ENCODE results near the gene EPOP. TPM values are rescaled to one million over a fixed set of nuclear protein-coding genes. Genes with fewer than 3 reads are reported as not detected.
A peak's percentile ranks its signal among the peaks of the same experiment; 100 is the strongest.

EPOP gene
- 10 to 100 TPM; 17.6 to 19.2 TPM for total RNA-seq

DNA sequence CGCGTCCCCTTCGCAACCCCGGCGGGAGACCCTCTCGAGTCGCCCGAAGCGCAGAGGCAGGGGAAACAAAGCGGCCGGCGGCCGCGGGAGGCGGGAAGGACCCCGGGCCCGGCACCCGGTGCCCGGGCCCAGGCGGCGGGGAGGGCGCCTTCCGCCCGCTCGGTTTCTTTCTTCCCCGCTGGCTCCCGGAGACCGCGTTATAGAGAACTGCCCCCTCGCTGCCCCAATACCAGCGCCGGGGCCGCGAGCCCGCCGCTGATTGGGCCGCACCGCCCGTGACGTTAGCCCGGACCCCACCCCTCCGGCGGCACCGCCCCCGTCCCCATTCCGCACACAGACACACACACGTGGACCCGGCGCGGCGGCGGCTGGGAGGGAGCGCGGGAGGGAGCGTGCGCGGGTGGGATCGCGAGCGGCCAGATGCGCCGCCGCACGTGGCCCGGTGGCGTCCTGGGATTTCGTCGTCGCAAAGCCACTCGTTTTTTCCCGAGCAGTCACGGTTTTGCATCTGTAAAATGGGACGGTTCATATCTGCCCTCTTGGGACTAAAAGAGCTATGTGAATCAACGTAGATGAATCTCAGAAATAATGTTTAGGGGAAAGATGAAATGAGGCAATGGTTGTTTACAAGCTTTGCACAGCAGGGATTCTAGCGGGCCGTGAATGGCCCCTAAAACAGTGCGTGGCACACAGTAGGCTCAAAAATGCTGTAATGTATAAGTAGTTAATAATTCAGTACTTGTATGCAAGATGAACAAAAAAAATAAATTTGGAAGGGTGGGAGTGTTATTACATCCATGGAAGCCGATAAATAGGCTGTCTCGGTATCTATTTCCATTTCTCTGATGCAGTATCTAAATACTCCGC, at the start of gene EPOP:
Gene EPOP, minus strand, starts transcription at position 209 of the 867 bp plus-strand sequence. CDS start 462 bp downstream, outside the sequence.
- H3K27me3 Mint-ChIP-seq (ENCODE audit: low read depth), result peaks cover 13% of the 10 kb centered on the region
- peak within 1 kb of the TSS; percentile 84 for H3K27ac Mint-ChIP-seq
- H3K4me1 Mint-ChIP-seq (ENCODE audit: low read depth), result peaks cover 52% of the 10 kb centered on the region
- peaks cover 6% of the 10 kb centered on the region for H3K36me3 Mint-ChIP-seq (ENCODE audit: low read depth)
- intact Hi-C loops (cut with micrococcal nuclease), result loop anchor here (2.0 to 5.0 kb wide), 3 partner anchors 178 to 477 kb away; partner anchors contain the start of genes PLXDC1 and RPL23
- CTCF ChIA-PET, result interaction anchor here (0.7 to 4.1 kb wide), 9 partner anchors 11 to 96 kb away, joined by 3 to 32 read pairs (median 7); partner anchors contain the start of gene PSMB3
- DNase-seq, result peak; percentile 91
- H3K4me3 Mint-ChIP-seq, result peak within 1 kb of the TSS; percentile 63
- no peaks in the 10 kb centered on the region for H3K9me3 Mint-ChIP-seq

DNA sequence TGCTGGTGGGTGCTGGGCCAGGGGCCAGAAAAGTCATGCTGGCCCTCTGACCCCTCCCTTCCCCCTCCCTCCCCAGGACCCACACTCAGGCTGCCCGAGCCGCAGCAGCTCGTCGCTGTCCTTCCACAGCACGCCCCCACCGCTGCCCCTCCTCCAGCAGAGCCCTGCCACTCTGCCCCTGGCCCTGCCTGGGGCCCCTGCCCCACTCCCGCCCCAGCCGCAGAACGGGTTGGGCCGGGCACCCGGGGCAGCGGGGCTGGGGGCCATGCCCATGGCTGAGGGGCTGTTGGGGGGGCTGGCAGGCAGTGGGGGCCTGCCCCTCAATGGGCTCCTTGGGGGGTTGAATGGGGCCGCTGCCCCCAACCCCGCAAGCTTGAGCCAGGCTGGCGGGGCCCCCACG, 47.0 kb upstream of the EPOP start:
- peaks cover 27% of the 10 kb centered on the region for H3K36me3 Mint-ChIP-seq (ENCODE audit: low read depth)
- H3K27ac Mint-ChIP-seq, result no peak overlapping the region
- H3K4me3 Mint-ChIP-seq, result no peak overlapping the region
- H3K9me3 Mint-ChIP-seq, result no peaks in the 10 kb centered on the region
- H3K27me3 Mint-ChIP-seq (ENCODE audit: low read depth), result no peaks in the 10 kb centered on the region
- peaks cover 35% of the 10 kb centered on the region for H3K4me1 Mint-ChIP-seq (ENCODE audit: low read depth)
- intact Hi-C loops (cut with micrococcal nuclease), result no loop called here
- CTCF ChIA-PET, result no interaction called here
- no peak for DNase-seq

DNA sequence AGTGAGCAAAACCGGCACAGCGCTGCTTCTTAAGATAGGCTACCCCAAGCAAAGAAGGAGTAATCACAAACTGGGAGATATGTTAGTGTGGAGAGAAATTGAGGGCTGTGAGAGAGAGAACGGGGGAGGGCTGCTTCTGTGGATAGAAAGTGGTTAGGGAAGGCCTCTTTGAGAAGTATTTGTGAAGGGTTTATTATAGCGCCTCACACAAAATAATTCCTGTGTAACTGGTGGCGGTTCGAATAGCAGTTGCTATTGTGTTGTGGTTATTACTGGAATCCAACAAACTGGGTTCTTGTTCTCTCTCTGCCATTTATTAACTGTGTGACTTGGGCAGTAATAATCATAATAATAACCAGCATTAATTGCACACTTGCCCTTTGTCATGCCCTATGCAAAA, 46.2 kb upstream of the EPOP start:
- DNase-seq, result no peak
- Mint-ChIP-seq H3K27me3 (ENCODE audit: low read depth) (no peaks in the 10 kb centered on the region), H3K36me3 (ENCODE audit: low read depth) (peaks cover 26% of the 10 kb centered on the region), H3K27ac (peak overlapping the region; percentile 37), H3K9me3 (no peaks in the 10 kb centered on the region), H3K4me3 (no peak overlapping the region), H3K4me1 (ENCODE audit: low read depth) (peaks cover 31% of the 10 kb centered on the region)
- intact Hi-C loops (cut with micrococcal nuclease), result no loop called here
- CTCF ChIA-PET, result no interaction called here

DNA sequence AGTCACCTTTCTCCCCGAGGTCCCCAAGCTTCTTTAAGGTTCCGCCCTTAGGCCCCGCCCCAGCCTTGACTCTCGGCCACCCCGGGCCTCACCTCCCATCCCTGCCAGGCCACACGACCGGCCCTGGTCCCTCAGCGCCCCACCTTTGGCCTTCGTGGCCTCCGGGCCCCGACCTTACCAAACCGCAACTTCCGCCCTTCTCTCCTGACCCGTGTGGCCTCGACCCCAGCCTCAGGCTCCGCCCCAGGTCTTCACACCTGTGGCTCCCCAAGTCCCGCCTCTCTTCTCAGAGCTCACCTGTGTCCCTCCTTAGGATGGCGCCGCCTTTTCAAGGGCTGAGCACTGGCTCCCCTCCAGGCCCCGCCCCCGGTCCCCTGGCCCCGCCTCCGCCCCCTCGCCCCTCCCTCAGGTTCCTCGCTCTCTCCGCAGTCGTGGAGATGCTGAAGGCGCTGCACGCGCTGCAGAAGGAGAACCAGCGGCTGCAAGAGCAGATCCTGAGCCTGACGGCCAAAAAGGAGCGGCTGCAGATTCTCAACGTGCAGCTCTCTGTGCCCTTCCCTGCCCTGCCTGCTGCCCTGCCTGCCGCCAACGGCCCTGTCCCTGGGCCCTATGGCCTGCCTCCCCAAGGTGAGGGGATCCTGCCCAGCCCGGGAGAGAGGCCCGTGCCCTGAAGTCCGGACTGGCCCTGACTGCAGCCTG, 45.3 kb upstream of the EPOP start:
- no peaks in the 10 kb centered on the region for H3K27me3 Mint-ChIP-seq (ENCODE audit: low read depth)
- intact Hi-C loops (cut with micrococcal nuclease), result no loop called here
- no peak overlapping the region for H3K27ac Mint-ChIP-seq
- no peaks in the 10 kb centered on the region for H3K9me3 Mint-ChIP-seq
- H3K4me1 Mint-ChIP-seq (ENCODE audit: low read depth), result peaks cover 32% of the 10 kb centered on the region
- CTCF ChIA-PET, result interaction anchor here (0.6 to 1.9 kb wide), 2 partner anchors 15 to 39 kb away, joined by 6 to 9 read pairs; no protein-coding TSS in a partner anchor
- H3K4me3 Mint-ChIP-seq, result no peak overlapping the region
- DNase-seq, result no peak
- H3K36me3 Mint-ChIP-seq (ENCODE audit: low read depth), result peaks cover 34% of the 10 kb centered on the region

DNA sequence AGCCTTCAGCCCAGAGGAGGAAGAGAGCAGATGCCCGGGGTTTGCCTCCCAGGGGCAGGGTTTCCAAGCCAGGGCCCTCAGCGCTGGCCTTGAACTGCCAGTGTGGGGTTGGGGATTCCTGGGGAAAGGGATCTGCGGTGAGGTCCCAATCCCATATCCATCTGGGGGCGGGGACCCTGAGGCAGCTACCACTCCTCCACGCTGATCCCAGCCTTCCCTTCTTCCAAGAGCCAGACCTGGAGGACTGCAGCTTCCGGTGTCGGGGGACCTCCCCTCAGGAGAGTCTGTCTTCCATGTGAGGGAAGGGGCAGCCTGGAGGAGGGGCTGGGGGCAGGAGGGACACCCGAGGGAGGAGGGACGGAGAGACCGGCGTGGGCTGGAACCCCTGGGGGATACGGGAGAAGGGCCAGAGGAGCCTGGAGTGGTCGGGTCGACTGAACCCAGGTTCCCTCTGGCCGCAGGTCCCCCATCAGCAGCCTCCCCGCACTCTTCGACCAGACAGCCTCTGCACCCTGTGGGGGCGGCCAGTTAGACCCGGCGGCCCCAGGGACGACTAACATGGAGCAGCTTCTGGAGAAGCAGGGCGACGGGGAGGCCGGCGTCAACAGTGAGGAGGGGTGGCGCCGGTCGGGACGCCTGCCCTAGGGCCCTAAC, 44.7 kb upstream of the EPOP start:
- no peaks in the 10 kb centered on the region for H3K27me3 Mint-ChIP-seq (ENCODE audit: low read depth)
- no peak overlapping the region for H3K4me3 Mint-ChIP-seq
- peaks cover 37% of the 10 kb centered on the region for H3K36me3 Mint-ChIP-seq (ENCODE audit: low read depth)
- no peak for DNase-seq
- no peaks in the 10 kb centered on the region for H3K9me3 Mint-ChIP-seq
- CTCF ChIA-PET, result interaction anchor here (0.6 to 1.9 kb wide), 5 partner anchors 13 to 161 kb away, joined by 3 to 9 read pairs (median 3); no protein-coding TSS in a partner anchor
- intact Hi-C loops (cut with micrococcal nuclease), result no loop called here
- peaks cover 36% of the 10 kb centered on the region for H3K4me1 Mint-ChIP-seq (ENCODE audit: low read depth)
- no peak overlapping the region for H3K27ac Mint-ChIP-seq

DNA sequence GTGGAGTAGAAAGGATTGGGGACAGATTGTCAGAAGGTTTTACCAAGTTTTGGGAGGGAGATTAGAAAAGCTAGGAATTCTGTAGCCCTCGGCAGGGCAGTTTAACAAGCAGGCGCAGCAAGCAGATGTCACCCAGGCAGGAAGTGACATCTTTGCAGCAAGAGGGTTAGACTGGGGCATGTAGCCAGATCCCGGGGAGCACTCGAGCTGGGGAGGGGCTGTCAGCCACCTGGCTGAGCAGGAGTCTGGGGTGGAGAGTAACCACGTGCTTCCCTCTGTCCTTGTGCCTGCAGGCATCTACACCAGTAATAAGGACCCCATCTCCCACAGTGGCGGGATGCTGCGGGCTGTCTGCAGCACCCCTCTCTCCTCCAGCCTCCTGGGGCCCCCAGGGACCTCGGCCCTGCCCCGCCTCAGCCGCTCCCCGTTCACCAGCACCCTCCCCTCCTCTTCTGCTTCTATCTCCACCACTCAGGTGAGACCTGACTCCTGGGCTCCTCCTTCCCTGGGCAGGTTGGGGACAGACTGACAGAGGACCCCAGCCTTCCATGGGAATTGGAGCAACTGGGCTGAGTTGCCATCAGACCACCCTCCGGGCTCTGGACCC, 42.5 kb upstream of the EPOP start:
- Mint-ChIP-seq H3K4me3 (no peak overlapping the region), H3K36me3 (ENCODE audit: low read depth) (peaks cover 42% of the 10 kb centered on the region), H3K27ac (peak overlapping the region; percentile 17), H3K9me3 (no peaks in the 10 kb centered on the region), H3K27me3 (ENCODE audit: low read depth) (no peaks in the 10 kb centered on the region), H3K4me1 (ENCODE audit: low read depth) (peaks cover 40% of the 10 kb centered on the region)
- CTCF ChIA-PET, result interaction anchor here (0.9 to 2.3 kb wide), 2 partner anchors 11 to 18 kb away, joined by 3 to 6 read pairs; no protein-coding TSS in a partner anchor
- intact Hi-C loops (cut with micrococcal nuclease), result no loop called here
- no peak for DNase-seq

DNA sequence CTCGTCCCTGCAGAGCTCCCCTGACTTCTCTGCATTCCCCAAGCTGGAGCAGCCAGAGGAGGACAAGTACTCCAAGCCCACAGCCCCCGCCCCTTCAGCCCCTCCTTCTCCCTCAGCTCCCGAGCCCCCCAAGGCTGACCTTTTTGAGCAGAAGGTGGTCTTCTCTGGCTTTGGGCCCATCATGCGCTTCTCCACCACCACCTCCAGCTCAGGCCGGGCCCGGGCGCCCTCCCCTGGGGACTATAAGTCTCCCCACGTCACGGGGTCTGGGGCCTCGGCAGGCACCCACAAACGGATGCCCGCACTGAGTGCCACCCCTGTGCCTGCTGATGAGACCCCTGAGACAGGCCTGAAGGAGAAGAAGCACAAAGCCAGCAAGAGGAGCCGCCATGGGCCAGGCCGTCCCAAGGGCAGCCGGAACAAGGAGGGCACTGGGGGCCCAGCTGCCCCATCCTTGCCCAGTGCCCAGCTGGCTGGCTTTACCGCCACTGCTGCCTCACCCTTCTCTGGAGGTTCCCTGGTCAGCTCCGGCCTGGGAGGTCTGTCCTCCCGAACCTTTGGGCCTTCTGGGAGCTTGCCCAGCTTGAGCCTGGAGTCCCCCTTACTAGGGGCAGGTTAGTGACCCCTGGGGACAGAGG, 41.7 kb upstream of the EPOP start:
- no peak for DNase-seq
- Mint-ChIP-seq H3K9me3 (no peaks in the 10 kb centered on the region), H3K4me1 (ENCODE audit: low read depth) (peaks cover 42% of the 10 kb centered on the region), H3K27me3 (ENCODE audit: low read depth) (no peaks in the 10 kb centered on the region), H3K36me3 (ENCODE audit: low read depth) (peaks cover 42% of the 10 kb centered on the region), H3K27ac (peak overlapping the region; percentile 93), H3K4me3 (no peak overlapping the region)
- intact Hi-C loops (cut with micrococcal nuclease), result no loop called here
- CTCF ChIA-PET, result interaction anchor here (0.9 to 2.3 kb wide), 4 partner anchors 12 to 40 kb away, joined by 3 to 6 read pairs (median 3); no protein-coding TSS in a partner anchor

DNA sequence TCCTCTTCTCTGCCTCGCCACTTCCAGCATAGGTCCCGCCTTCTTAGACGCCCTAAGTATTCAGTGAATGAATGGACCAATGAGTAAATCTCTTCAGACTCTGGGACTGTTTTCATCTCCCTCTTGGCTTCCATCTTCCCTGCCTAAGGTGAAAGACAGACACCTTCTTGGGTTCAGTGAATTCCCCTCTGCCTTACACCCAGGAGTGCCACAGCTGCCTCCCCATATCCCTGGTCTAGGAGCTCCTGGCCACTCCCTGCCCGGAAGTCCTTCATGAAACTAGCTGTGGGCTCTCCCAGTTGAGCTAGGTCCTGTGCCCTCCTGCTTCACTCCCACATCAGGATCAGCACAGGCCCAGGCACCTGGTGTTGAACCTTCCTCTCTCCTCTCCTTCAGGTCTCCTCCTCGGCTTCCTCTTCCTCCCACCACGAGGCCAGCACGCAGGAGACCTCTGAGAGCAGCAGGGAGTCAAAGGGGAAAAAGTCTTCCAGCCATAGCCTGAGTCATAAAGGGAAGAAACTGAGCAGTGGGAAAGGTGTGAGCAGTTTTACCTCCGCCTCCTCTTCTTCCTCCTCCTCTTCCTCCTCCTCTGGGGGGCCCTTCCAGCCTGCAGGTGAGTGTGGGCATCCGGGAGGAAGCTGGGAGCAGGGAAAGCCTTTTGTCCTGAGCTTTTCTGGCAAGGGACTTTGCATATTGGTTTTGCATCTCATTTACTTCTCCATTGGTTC, 40.6 kb upstream of the EPOP start:
- intact Hi-C loops (cut with micrococcal nuclease), result loop anchor here (1.0 kb wide), 1 partner anchor 9 kb away; no protein-coding TSS in a partner anchor
- Mint-ChIP-seq H3K4me3 (peak overlapping the region; percentile 38), H3K27ac (peak overlapping the region; percentile 93), H3K27me3 (ENCODE audit: low read depth) (no peaks in the 10 kb centered on the region), H3K36me3 (ENCODE audit: low read depth) (peaks cover 39% of the 10 kb centered on the region), H3K4me1 (ENCODE audit: low read depth) (peaks cover 48% of the 10 kb centered on the region), H3K9me3 (no peaks in the 10 kb centered on the region)
- DNase-seq, result peak; percentile 29
- CTCF ChIA-PET, result interaction anchor here (0.9 to 2.3 kb wide), 7 partner anchors 13 to 39 kb away, joined by 3 to 6 read pairs (median 3); partner anchors contain the start of gene CISD3

DNA sequence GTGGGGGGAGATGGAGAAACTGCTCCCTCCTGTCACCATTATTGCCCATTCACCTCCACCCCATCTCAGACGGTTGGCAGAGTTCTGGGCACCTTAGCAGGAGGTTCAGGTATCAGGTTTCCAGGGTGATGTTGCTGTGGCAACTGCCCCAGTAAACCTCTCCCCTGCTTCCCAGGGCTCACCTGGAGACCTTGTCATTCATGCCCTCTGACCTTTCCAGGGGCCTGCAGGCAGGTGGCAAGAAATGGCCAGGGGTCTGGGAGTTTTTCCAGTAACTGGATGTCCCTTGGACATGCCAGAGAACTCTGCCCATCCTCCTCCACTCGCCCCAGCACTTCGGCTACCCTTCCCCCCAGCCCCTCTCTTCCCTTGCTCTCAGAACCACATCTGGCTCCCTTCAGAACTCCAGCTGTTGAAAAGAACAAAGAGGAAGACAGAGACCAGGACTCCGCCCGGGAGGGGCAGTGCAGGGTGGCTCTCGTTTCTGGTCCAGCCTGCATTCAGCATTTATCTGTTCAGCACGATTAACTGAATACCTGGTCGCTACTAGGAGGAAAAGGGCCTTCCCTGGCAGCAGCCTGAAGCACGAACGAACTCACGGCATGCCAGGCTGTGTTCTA, 38.8 kb upstream of the EPOP start:
- intact Hi-C loops (cut with micrococcal nuclease), result no loop called here
- Mint-ChIP-seq H3K4me3 (no peak overlapping the region), H3K27ac (no peak overlapping the region), H3K27me3 (ENCODE audit: low read depth) (no peaks in the 10 kb centered on the region), H3K9me3 (no peaks in the 10 kb centered on the region), H3K4me1 (ENCODE audit: low read depth) (peaks cover 57% of the 10 kb centered on the region), H3K36me3 (ENCODE audit: low read depth) (peaks cover 46% of the 10 kb centered on the region)
- DNase-seq, result no peak
- CTCF ChIA-PET, result interaction anchor here (1.7 kb wide), 1 partner anchor 21 kb away, joined by 4 read pairs; no protein-coding TSS in a partner anchor

DNA sequence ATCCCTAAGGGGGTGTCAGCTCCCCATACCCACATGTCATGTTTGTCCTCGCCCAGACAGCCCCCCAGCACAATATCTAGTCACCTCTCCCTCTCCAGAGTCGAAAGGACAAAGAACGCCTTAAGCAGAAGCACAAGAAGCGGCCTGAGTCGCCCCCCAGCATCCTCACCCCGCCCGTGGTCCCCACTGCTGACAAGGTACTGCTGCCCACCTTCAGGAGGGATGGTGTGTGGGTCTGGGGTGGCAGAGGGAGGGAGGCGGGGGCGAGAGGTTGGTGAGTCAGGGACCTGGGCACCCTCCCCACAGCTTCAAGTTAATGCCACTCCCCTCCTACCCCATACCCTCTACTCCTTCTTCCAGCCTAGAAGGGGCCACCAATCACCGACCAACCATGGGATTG, 37.8 kb upstream of the EPOP start:
- CTCF ChIA-PET, result no interaction called here
- no peaks in the 10 kb centered on the region for H3K9me3 Mint-ChIP-seq
- DNase-seq, result no peak
- peaks cover 44% of the 10 kb centered on the region for H3K36me3 Mint-ChIP-seq (ENCODE audit: low read depth)
- H3K27ac Mint-ChIP-seq, result no peak overlapping the region
- H3K4me3 Mint-ChIP-seq, result no peak overlapping the region
- H3K27me3 Mint-ChIP-seq (ENCODE audit: low read depth), result no peaks in the 10 kb centered on the region
- intact Hi-C loops (cut with micrococcal nuclease), result no loop called here
- peaks cover 61% of the 10 kb centered on the region for H3K4me1 Mint-ChIP-seq (ENCODE audit: low read depth)

Data from activated naive CD4-positive, alpha-beta T cell treated with anti-CD3 and anti-CD28 coated beads for 36 hours (primary cell).